Measurements from ENCODE around the gene SPEG. TPM values are rescaled to one million over a fixed set of nuclear protein-coding genes. Genes with fewer than 3 reads are reported as not detected.

The SPEG gene
- total RNA-seq, 6 donors from 2014 or later: 2.3 to 8.9 (median 4.9) TPM

DNA sequence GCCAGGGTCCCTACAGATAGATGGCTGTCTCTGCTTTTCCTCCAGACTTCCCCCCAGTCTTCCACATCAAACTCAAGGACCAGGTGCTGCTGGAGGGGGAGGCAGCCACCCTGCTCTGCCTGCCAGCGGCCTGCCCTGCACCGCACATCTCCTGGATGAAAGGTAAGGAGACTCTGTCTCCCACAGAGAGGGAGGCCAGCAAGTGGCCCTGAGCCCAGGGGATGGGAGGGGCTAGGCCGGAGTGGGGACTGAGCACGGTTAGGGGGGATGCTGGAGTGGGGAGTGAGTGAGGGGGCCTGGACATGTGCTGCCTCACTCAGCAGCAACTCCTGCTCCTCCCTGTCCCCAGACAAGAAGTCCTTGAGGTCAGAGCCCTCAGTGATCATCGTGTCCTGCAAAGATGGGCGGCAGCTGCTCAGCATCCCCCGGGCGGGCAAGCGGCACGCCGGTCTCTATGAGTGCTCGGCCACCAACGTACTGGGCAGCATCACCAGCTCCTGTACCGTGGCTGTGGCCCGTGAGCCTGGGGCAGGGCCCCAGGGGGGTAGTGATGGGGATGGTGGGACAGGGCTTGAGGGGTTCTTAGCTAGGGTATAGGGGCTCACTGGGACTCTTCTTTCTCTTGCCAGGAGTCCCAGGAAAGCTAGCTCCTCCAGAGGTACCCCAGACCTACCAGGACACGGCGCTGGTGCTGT, 53.7 kb downstream of the SPEG start:
- no peak for TF ChIP-seq POLR2AphosphoS5 (IDR thresholded peaks at IDR 0.05)
- no peak for TF ChIP-seq EP300 (IDR thresholded peaks at IDR 0.05)
- TF ChIP-seq POLR2A (IDR thresholded peaks at IDR 0.05): no peak
- TF ChIP-seq, protein P1, sequence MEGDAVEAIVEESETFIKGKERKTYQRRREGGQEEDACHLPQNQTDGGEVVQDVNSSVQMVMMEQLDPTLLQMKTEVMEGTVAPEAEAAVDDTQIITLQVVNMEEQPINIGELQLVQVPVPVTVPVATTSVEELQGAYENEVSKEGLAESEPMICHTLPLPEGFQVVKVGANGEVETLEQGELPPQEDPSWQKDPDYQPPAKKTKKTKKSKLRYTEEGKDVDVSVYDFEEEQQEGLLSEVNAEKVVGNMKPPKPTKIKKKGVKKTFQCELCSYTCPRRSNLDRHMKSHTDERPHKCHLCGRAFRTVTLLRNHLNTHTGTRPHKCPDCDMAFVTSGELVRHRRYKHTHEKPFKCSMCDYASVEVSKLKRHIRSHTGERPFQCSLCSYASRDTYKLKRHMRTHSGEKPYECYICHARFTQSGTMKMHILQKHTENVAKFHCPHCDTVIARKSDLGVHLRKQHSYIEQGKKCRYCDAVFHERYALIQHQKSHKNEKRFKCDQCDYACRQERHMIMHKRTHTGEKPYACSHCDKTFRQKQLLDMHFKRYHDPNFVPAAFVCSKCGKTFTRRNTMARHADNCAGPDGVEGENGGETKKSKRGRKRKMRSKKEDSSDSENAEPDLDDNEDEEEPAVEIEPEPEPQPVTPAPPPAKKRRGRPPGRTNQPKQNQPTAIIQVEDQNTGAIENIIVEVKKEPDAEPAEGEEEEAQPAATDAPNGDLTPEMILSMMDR (IDR thresholded peaks at IDR 0.05): no peak
- no peak overlapping the region for H3K4me3 ChIP-seq
- peaks cover 2 to 37% (median 19%) of the 10 kb centered on the region in 4 donors for H3K27me3 ChIP-seq
- no peaks in the 10 kb centered on the region for H3K36me3 ChIP-seq
- 87 to 93% methylated on average over 6 to 17 of the region's 17 CpGs for WGBS, 2 donors
- ATAC-seq (ENCODE audit: low FRiP score in 2 of 2): no peak
- peaks cover 10 to 18% (median 15%) of the 10 kb centered on the region in 4 donors for H3K4me1 ChIP-seq
- peak in 1 of 2 donors; percentile 68 for DNase-seq
- H3K27ac ChIP-seq: no peak overlapping the region
- no peaks in the 10 kb centered on the region for H3K9me3 ChIP-seq

DNA sequence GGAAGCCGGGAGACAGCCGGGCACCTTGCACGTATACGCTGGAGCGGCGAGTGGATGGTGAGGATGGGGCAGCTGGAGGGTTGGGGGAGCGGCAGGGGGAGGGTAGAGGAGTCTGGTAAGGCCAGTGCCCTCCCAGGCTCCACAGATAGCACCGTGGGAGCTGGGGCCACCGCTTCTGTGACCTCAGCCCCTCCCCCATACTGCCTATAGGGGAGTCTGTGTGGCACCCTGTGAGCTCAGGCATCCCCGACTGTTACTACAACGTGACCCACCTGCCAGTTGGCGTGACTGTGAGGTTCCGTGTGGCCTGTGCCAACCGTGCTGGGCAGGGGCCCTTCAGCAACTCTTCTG, 54.2 kb downstream of the SPEG start:
- Histone ChIP-seq H3K36me3 (no peaks in the 10 kb centered on the region), H3K27me3 (peaks cover 2 to 35% (median 13%) of the 10 kb centered on the region in 4 donors), H3K4me1 (peaks cover 8 to 14% (median 13%) of the 10 kb centered on the region in 4 donors), H3K4me3 (no peak overlapping the region), H3K27ac (no peak overlapping the region), H3K9me3 (no peaks in the 10 kb centered on the region)
- DNase-seq: no peak
- 93 to 100% methylated on average over 1 to 14 of the region's 14 CpGs for WGBS, 2 donors
- TF ChIP-seq EP300 (IDR thresholded peaks at IDR 0.05) (no peak), POLR2A (IDR thresholded peaks at IDR 0.05) (no peak), POLR2AphosphoS5 (IDR thresholded peaks at IDR 0.05) (no peak)
- TF ChIP-seq, protein P1 (IDR thresholded peaks at IDR 0.05): no peak
- ATAC-seq (ENCODE audit: low FRiP score in 2 of 2): no peak

DNA sequence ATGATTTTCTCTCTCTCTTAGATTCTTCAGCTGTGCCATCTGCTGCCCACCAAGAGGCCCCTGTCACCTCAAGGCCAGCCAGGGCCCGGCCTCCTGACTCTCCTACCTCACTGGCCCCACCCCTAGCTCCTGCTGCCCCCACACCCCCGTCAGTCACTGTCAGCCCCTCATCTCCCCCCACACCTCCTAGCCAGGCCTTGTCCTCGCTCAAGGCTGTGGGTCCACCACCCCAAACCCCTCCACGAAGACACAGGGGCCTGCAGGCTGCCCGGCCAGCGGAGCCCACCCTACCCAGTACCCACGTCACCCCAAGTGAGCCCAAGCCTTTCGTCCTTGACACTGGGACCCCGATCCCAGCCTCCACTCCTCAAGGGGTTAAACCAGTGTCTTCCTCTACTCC, 54.7 kb downstream of the SPEG start:
- 76 to 77% methylated on average over 8 to 9 of the region's 9 CpGs for WGBS, 2 donors
- ATAC-seq (ENCODE audit: low FRiP score in 2 of 2): no peak
- Histone ChIP-seq H3K27me3 (peaks cover under 1 to 31% (median 8%) of the 10 kb centered on the region in 4 donors), H3K4me3 (no peak overlapping the region), H3K4me1 (peaks cover 3 to 10% (median 8%) of the 10 kb centered on the region in 4 donors), H3K36me3 (no peaks in the 10 kb centered on the region), H3K9me3 (no peaks in the 10 kb centered on the region), H3K27ac (no peak overlapping the region)
- DNase-seq: peak in 1 of 2 donors; percentile 58
- no peak for TF ChIP-seq POLR2A (IDR thresholded peaks at IDR 0.05)
- no peak for TF ChIP-seq POLR2AphosphoS5 (IDR thresholded peaks at IDR 0.05)
- TF ChIP-seq, protein P1 (IDR thresholded peaks at IDR 0.05): no peak
- no peak for TF ChIP-seq EP300 (IDR thresholded peaks at IDR 0.05)

DNA sequence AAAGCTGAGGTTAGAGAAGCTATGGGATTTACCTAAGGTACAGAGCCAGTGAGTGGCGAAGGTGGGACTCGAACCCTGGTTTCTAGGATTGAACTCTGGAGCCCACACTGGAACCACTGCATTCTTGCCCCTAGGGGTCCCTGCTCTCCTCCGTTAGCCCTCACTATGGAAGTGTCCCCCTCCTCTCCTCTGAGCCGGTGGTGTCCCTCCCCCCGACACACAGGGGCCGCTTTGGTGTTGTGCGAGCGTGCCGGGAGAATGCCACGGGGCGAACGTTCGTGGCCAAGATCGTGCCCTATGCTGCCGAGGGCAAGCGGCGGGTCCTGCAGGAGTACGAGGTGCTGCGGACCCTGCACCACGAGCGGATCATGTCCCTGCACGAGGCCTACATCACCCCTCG, 55.5 kb downstream of the SPEG start:
- Histone ChIP-seq H3K4me3 (no peak overlapping the region), H3K36me3 (no peaks in the 10 kb centered on the region), H3K27me3 (peaks cover 0 to 25% (median 4%) of the 10 kb centered on the region in 4 donors), H3K9me3 (no peaks in the 10 kb centered on the region), H3K4me1 (peaks cover 0 to under 1% (median under 1%) of the 10 kb centered on the region in 4 donors), H3K27ac (no peak overlapping the region)
- 87 to 89% methylated on average over 10 to 23 of the region's 23 CpGs for WGBS, 2 donors
- ATAC-seq (ENCODE audit: low FRiP score in 2 of 2) (no peak), DNase-seq (no peak)
- TF ChIP-seq POLR2A (IDR thresholded peaks at IDR 0.05): no peak
- TF ChIP-seq, protein P1 (IDR thresholded peaks at IDR 0.05): no peak
- TF ChIP-seq POLR2AphosphoS5 (IDR thresholded peaks at IDR 0.05): no peak
- no peak for TF ChIP-seq EP300 (IDR thresholded peaks at IDR 0.05)

All from upper lobe of left lung (tissue), 6 donors.